Natural killer cell treated with Interleukin-12 subunit alpha and Interleukin-12 subunit beta and Interleukin-15 and Interleukin-18, amount 100 ng/mL, for 72 hours (primary cell): Measurements from ENCODE around the gene ACTN2. TPM values are rescaled to one million over a fixed set of nuclear protein-coding genes. Genes with fewer than 3 reads are reported as not detected.

ENCODE experiments used
- ATAC-seq, 2 donors: fragments of 150-1000 bp; cut with Tn5 transposase in 1 of 2; sonication (Bioruptor Pico), chemical (Tn5 transposase) in 1 of 2; 2 replicates each; pipeline ENCODE4 v1.10.0; 2021
- DNase-seq: peaks from one replicate; pipeline ENCODE4 v3.0.0; 2022; ENCODE audit warnings: low spot score
- H3K27ac Mint-ChIP-seq, 2 donors: 1 replicate in 1 of 2; 2 replicates in 1 of 2; pipeline ENCODE4 v1.8.0; 2022; ENCODE audit warnings: mixed read lengths in 2 of 2, mild to moderate bottlenecking in 1 of 2, moderate library complexity in 1 of 2
- H3K27me3 Mint-ChIP-seq, 2 donors: 1 replicate in 1 of 2; 2 replicates in 1 of 2; pipeline ENCODE4 v1.8.0; 2022; ENCODE audit warnings: mixed read lengths in 2 of 2
- H3K36me3 Mint-ChIP-seq: one replicate; pipeline ENCODE4 v1.8.0; 2022; ENCODE audit warnings: mixed read lengths
- H3K4me1 Mint-ChIP-seq, 2 donors: 1 replicate in 1 of 2; 2 replicates in 1 of 2; pipeline ENCODE4 v1.8.0; 2022; ENCODE audit warnings: low read depth in 2 of 2, mixed read lengths in 2 of 2, mild to moderate bottlenecking in 1 of 2
- H3K4me3 Mint-ChIP-seq: one replicate; pipeline ENCODE4 v1.8.0; 2022; ENCODE audit warnings: mixed read lengths
- H3K9me3 Mint-ChIP-seq: 2 replicates; pipeline ENCODE4 v1.8.0; 2022; ENCODE audit warnings: mixed read lengths
- total RNA-seq, 2 donors: library from RNA; stranded (reverse); gene quantifications; one replicate each; pipeline ENCODE4 v1.2.3, GENCODE V29; 2022

ACTN2 gene
- total RNA-seq, 2 donors from 2014 or later = 0.17 TPM; not detected in 1

- Mint-ChIP-seq H3K36me3 (no peaks in the 10 kb centered on the region), H3K4me3 (no peak overlapping the region)
- peak; percentile 43 to 57 for ATAC-seq
Observed at GRCh38 chr1:236785477-236785876, 99.2 kb downstream of the ACTN2 start.

DNA sequence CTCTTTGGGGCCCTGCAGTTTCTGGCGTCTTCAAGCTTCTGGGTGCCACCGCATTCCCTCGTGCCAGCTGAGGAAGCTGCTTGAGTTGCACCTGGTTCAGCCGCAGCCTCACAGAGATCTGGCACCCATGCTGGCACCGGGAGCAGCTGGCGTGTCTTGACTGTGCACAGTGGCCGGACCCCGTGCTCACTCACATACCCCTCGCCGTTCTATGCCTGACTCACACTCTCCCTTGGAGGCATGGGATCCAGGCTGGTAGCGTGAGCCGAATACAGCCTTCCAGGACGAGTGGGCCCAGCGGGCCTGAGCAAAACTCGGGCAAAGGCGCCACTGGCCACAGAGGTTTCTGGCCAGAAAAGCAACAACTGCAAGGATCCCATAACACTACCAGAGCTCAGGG lies 100.2 kb downstream of the ACTN2 start:
- ATAC-seq (peak in 1 of 2 donors; percentile 37), DNase-seq (no peak)
- no peaks in the 10 kb centered on the region for H3K9me3 Mint-ChIP-seq
- H3K4me3 Mint-ChIP-seq = no peak overlapping the region
- no peak overlapping the region for H3K27ac Mint-ChIP-seq
- no peaks in the 10 kb centered on the region for H3K4me1 Mint-ChIP-seq
- H3K27me3 Mint-ChIP-seq = peaks cover 16 to 20% of the 10 kb centered on the region in 2 donors
- H3K36me3 Mint-ChIP-seq = no peaks in the 10 kb centered on the region

More at GRCh38 chr1:236785477-236785876, 99.2 kb downstream of the ACTN2 start:
- Mint-ChIP-seq H3K9me3 (no peaks in the 10 kb centered on the region), H3K27ac (no peak overlapping the region), H3K4me1 (no peaks in the 10 kb centered on the region), H3K27me3 (peaks cover 15 to 21% of the 10 kb centered on the region in 2 donors)
- DNase-seq = no peak

- Mint-ChIP-seq H3K4me3 (peak overlapping the region; percentile 95), H3K4me1 (peaks cover 23 to 27% of the 10 kb centered on the region in 2 donors)
- ATAC-seq = no peak
Observed at GRCh38 chr1:236794585-236795034, 108.3 kb downstream of the ACTN2 start.

DNA sequence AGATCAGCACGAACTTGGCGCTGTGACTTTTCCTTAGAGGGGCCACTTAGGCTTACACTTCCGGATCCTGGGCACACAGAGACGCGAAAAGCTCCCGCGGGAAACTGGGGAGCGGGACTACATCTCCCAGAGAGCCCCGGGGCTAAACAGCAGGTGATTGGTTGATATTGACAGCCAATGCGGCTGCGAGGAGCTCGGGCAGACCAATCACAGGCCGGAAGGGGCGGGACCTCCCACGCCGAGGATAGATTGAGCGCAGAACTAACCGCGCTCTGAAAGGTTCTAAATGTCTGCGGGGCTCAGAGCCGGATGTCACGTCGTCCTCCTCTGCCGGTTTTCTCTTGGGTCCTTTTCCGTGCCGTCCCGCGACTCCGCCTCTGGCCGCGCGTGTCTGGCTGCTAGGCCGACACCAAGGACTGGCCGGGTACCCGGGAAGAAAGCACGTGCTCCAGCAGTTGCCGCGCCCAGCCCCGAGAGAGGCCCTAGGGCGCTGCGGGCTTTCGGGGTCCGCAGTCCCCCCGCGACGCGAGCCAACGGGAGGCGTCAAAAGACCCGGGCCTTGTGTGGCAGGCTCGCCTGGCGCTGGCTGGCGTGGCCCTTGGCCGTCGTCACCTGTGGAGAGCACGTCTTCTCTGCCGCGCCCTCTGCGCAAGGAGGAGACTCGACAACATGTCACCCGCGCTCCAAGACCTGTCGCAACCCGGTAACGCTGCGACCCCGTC lies 108.9 kb downstream of the ACTN2 start, which contains the start of gene MTR:
MTR (plus strand) TSS at position 258 of the 722 bp plus-strand sequence; CDS start at position 670, 412 bp downstream.
- peaks cover 4% of the 10 kb centered on the region for H3K36me3 Mint-ChIP-seq
- H3K4me1 Mint-ChIP-seq = peaks cover 28% of the 10 kb centered on the region in 2 donors
- H3K9me3 Mint-ChIP-seq = no peaks in the 10 kb centered on the region
- peak; percentile 98 for ATAC-seq
- H3K4me3 Mint-ChIP-seq = peak within 1 kb of the TSS; percentile 95
- peaks cover 8 to 15% of the 10 kb centered on the region in 2 donors for H3K27me3 Mint-ChIP-seq
- peak; percentile 98 for DNase-seq
- H3K27ac Mint-ChIP-seq = peak within 1 kb of the TSS; percentile 93 to 96

More at GRCh38 chr1:236794585-236795034, 108.3 kb downstream of the ACTN2 start:
- Mint-ChIP-seq H3K27ac (peak overlapping the region; percentile 93 to 96), H3K36me3 (peaks cover 4% of the 10 kb centered on the region), H3K9me3 (no peaks in the 10 kb centered on the region), H3K27me3 (peaks cover 9 to 17% of the 10 kb centered on the region in 2 donors)
- no peak for DNase-seq

- peaks cover 31 to 36% of the 10 kb centered on the region in 2 donors for H3K4me1 Mint-ChIP-seq
- H3K9me3 Mint-ChIP-seq = no peaks in the 10 kb centered on the region
- peak overlapping the region; percentile 93 to 96 for H3K27ac Mint-ChIP-seq
- peaks cover 4% of the 10 kb centered on the region for H3K36me3 Mint-ChIP-seq
- peak overlapping the region; percentile 95 for H3K4me3 Mint-ChIP-seq
- DNase-seq (no peak), ATAC-seq (no peak)
- peaks cover 6 to 10% of the 10 kb centered on the region in 2 donors for H3K27me3 Mint-ChIP-seq
Observed at GRCh38 chr1:236795757-236796667, 109.7 kb downstream of the ACTN2 start.

DNA sequence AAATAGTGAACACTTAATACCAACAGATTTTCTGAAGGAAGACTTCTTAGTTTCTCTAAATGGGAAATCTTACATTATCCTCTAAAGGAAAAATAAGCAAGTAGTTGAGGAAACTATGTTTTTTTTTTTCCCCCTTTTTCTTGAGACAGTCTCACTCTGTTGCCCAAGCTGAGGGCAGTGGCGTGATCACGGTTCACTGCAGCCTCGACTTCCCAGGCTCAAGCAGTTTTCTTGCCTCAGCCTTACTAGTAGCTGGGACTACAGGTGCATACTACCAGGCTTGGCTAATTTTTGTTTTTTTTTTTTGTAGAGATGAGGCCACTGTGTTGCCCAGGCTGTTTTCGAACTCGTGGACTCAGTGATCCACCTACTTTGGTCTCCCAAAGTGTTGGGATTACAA lies 112.7 kb downstream of the ACTN2 start:
- ATAC-seq (no peak), DNase-seq (no peak)
- Mint-ChIP-seq H3K27me3 (no peaks in the 10 kb centered on the region), H3K4me3 (no peak overlapping the region), H3K4me1 (peaks cover 44 to 54% of the 10 kb centered on the region in 2 donors), H3K9me3 (no peaks in the 10 kb centered on the region), H3K27ac (no peak overlapping the region), H3K36me3 (peaks cover 12% of the 10 kb centered on the region)

GRCh38 chr1:236800002-236800620 lies 113.8 kb downstream of the ACTN2 start:
- H3K9me3 Mint-ChIP-seq = no peaks in the 10 kb centered on the region
- no peaks in the 10 kb centered on the region for H3K27me3 Mint-ChIP-seq
- H3K4me3 Mint-ChIP-seq = peak overlapping the region; percentile 52
- peaks cover 41 to 46% of the 10 kb centered on the region in 2 donors for H3K4me1 Mint-ChIP-seq
- ATAC-seq (peak; percentile 48 to 54), DNase-seq (no peak)
- H3K36me3 Mint-ChIP-seq = peaks cover 12% of the 10 kb centered on the region
- peak overlapping the region; percentile 78 to 84 for H3K27ac Mint-ChIP-seq

- peak in 1 of 2 donors; percentile 72 for ATAC-seq
Observed at GRCh38 chr1:236800623-236801022, 114.3 kb downstream of the ACTN2 start.

GRCh38 chr1:236802264-236802663 lies 116.0 kb downstream of the ACTN2 start:
- Mint-ChIP-seq H3K27ac (peak overlapping the region; percentile 13 to 84), H3K36me3 (peaks cover 7% of the 10 kb centered on the region), H3K4me3 (peak overlapping the region; percentile 13), H3K9me3 (no peaks in the 10 kb centered on the region), H3K27me3 (no peaks in the 10 kb centered on the region), H3K4me1 (peaks cover 30 to 33% of the 10 kb centered on the region in 2 donors)
- ATAC-seq (no peak), DNase-seq (no peak)

More at GRCh38 chr1:236800623-236801022, 114.3 kb downstream of the ACTN2 start:
- H3K27ac Mint-ChIP-seq = peak overlapping the region; percentile 78 to 84
- DNase-seq = no peak
- peak overlapping the region; percentile 52 for H3K4me3 Mint-ChIP-seq
- H3K27me3 Mint-ChIP-seq = no peaks in the 10 kb centered on the region
- no peaks in the 10 kb centered on the region for H3K9me3 Mint-ChIP-seq
- H3K4me1 Mint-ChIP-seq = peaks cover 42 to 46% of the 10 kb centered on the region in 2 donors
- peaks cover 12% of the 10 kb centered on the region for H3K36me3 Mint-ChIP-seq

DNA sequence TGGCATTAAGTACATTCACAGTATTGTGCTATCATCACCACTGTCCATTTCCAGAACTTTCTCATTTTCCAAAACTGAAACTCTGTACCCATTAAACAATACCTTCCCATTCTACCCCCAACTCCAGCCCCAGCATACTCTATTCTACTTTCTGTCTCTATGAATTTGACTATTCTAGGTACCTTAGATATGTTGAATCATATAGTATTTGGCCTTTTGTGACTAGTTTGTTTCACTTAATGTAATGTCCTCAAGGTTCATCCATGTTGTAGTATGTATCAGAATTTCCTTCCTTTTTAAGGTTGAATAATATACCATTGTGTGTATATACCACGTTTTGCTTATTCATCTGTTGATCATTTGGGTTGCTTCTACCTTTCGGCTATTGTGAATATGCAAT lies 120.3 kb downstream of the ACTN2 start:
- Mint-ChIP-seq H3K9me3 (no peaks in the 10 kb centered on the region), H3K36me3 (peaks cover 23% of the 10 kb centered on the region), H3K27me3 (no peaks in the 10 kb centered on the region), H3K4me1 (peaks cover 12 to 15% of the 10 kb centered on the region in 2 donors), H3K4me3 (no peak overlapping the region), H3K27ac (no peak overlapping the region)
- ATAC-seq = no peak
- DNase-seq = no peak

- Mint-ChIP-seq H3K27ac (no peak overlapping the region), H3K36me3 (peaks cover 16% of the 10 kb centered on the region), H3K9me3 (no peaks in the 10 kb centered on the region), H3K27me3 (no peaks in the 10 kb centered on the region), H3K4me3 (no peak overlapping the region), H3K4me1 (peaks cover 0 to 4% of the 10 kb centered on the region in 2 donors)
- DNase-seq = no peak
- no peak for ATAC-seq
Observed at GRCh38 chr1:236808005-236808404, 121.7 kb downstream of the ACTN2 start.

DNA sequence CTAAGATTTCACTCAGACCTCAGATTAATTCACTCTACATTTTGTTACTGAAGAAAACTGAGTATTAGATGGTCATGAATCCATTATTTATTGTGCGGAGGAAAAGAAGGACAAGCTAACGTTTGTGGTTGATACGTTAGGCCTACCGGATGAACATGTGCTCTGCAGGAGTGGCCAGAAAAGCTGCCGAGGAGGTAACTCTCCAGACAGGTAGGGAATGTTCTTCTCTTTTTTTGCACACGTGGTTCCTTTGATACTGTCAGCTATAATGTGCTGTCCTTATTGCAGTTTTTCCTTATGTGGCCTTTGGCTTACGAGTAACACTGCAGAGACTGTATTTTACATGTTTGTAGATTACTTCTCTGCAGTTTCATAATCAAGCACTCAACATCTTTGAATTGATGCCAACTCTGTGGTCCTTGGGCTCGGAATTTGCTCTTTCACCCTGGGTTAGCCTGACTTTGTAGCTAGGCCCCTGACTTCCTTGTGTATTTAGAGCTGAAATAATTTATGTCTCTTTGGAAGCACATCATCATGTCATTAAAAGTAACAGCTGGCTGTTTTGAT lies 122.3 kb downstream of the ACTN2 start:
- DNase-seq (no peak), ATAC-seq (no peak)
- Mint-ChIP-seq H3K9me3 (no peaks in the 10 kb centered on the region), H3K4me1 (peaks cover 0 to 4% of the 10 kb centered on the region in 2 donors), H3K27me3 (no peaks in the 10 kb centered on the region), H3K36me3 (peaks cover 19% of the 10 kb centered on the region), H3K4me3 (no peak overlapping the region), H3K27ac (no peak overlapping the region)

- H3K4me1 Mint-ChIP-seq = peaks cover 0 to 4% of the 10 kb centered on the region in 2 donors
- DNase-seq (no peak), ATAC-seq (no peak)
- no peak overlapping the region for H3K4me3 Mint-ChIP-seq
- no peaks in the 10 kb centered on the region for H3K9me3 Mint-ChIP-seq
- no peak overlapping the region for H3K27ac Mint-ChIP-seq
- H3K36me3 Mint-ChIP-seq = peaks cover 23% of the 10 kb centered on the region
- H3K27me3 Mint-ChIP-seq = no peaks in the 10 kb centered on the region
Observed at GRCh38 chr1:236809148-236809547, 122.8 kb downstream of the ACTN2 start.
